HUDEP-2 (cell line): ENCODE results near the gene AMZ1.
"Not testable (repeated sequence)": the region's sequence is repeated elsewhere in the genome, so short reads cannot be mapped to it uniquely, and the experiment has no call there.

Experiments
- DNase-seq, 76 experiments: peaks; one replicate each; lab custom pipeline; 2025; ENCODE audit not compliant: unreplicated experiment in 76 of 76; lab: John Stamatoyannopoulos, UW

AMZ1 gene

GRCh38 chr7:2724453-2725177, 36.6 kb downstream of the AMZ1 start:
- no peak for DNase-seq

- no peak for DNase-seq
Measured at GRCh38 chr7:2725178-2726105, 37.4 kb downstream of the AMZ1 start.

- no peak for DNase-seq
Measured at GRCh38 chr7:2726316-2727018, 38.5 kb downstream of the AMZ1 start.

GRCh38 chr7:2727206-2727605, 39.2 kb downstream of the AMZ1 start:
- DNase-seq, result not testable (repeated sequence)

GRCh38 chr7:2728316-2729030, 40.5 kb downstream of the AMZ1 start:
- DNase-seq, result no peak

GRCh38 chr7:2729031-2729892, 41.3 kb downstream of the AMZ1 start:
- DNase-seq, result no peak

GRCh38 chr7:2729893-2730716, 42.1 kb downstream of the AMZ1 start:
- DNase-seq, result no peak

- DNase-seq, result no peak
Measured at GRCh38 chr7:2730846-2731770, 43.1 kb downstream of the AMZ1 start.

GRCh38 chr7:2732388-2732787, 44.4 kb downstream of the AMZ1 start:
- peak in 1 of 76 experiments; percentile 29 for DNase-seq

- peak in 62 of 76 experiments; percentile 17 to 81 (median 45) for DNase-seq
Measured at GRCh38 chr7:2732959-2733584, 45.1 kb downstream of the AMZ1 start.

GRCh38 chr7:2734084-2734686, 46.2 kb downstream of the AMZ1 start:
- peak in 8 of 76 experiments; percentile 11 to 51 (median 25) for DNase-seq

GRCh38 chr7:2734751-2735571, 47.0 kb downstream of the AMZ1 start:
- peak in 75 of 76 experiments; percentile 57 to 97 (median 88) for DNase-seq

- DNase-seq, result peak in 1 of 76 experiments; percentile 52
Measured at GRCh38 chr7:2735744-2736143, 47.7 kb downstream of the AMZ1 start.

GRCh38 chr7:2736411-2736914, 48.5 kb downstream of the AMZ1 start:
- DNase-seq, result no peak

GRCh38 chr7:2737005-2737743, 49.2 kb downstream of the AMZ1 start:
- DNase-seq, result not testable (repeated sequence)
